Astrocyte (in vitro differentiated cells and primary cell): ENCODE measurements around the gene ARID5B.

ENCODE experiments used
- EZH2 ChIP-seq: IDR thresholded peaks from 2 replicates; pipeline ENCODE4 v1.6.1; 2012; ENCODE audit warnings: mild to moderate bottlenecking, low read length, inconsistent platforms; ENCODE audit not compliant: insufficient read depth
- TF ChIP-seq, protein P1 (sequence below): IDR thresholded peaks from 2 replicates; pipeline ENCODE4 v1.5.1; 2011; ENCODE audit warnings: low read depth, mild to moderate bottlenecking, inconsistent platforms, low read length, moderate library complexity; ENCODE audit not compliant: insufficient read depth

DNA sequence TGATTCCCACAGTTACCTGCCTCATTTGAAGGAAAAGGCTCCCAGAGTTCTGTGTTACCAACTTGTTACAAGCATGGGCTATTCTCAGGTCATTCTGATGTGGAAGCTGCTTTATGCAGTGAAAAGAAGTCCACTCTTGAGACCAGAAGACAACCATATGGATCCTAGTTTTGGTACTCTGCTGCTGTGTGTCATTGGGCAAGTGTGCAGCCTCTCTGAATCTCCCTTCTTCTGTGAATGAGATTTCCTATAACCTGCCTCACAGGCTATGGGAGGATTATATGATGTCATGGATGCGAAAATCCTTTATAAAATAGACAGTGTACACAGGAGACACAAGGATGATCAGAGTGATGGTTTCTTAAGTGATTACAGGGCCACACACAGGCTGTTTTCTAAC lies 166.1 kb downstream of the ARID5B start:
- TF ChIP-seq, protein P1, sequence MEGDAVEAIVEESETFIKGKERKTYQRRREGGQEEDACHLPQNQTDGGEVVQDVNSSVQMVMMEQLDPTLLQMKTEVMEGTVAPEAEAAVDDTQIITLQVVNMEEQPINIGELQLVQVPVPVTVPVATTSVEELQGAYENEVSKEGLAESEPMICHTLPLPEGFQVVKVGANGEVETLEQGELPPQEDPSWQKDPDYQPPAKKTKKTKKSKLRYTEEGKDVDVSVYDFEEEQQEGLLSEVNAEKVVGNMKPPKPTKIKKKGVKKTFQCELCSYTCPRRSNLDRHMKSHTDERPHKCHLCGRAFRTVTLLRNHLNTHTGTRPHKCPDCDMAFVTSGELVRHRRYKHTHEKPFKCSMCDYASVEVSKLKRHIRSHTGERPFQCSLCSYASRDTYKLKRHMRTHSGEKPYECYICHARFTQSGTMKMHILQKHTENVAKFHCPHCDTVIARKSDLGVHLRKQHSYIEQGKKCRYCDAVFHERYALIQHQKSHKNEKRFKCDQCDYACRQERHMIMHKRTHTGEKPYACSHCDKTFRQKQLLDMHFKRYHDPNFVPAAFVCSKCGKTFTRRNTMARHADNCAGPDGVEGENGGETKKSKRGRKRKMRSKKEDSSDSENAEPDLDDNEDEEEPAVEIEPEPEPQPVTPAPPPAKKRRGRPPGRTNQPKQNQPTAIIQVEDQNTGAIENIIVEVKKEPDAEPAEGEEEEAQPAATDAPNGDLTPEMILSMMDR, result no peak
- no peak for TF ChIP-seq EZH2
